Loucy (cell line): Measurements from ENCODE around the gene TDRD5.

Experiments used
- H2AFZ ChIP-seq: fragments of 200-600 bp; sonication (generic); 2 replicates; pipeline ENCODE4 v1.6.0; 2016; ENCODE audit warnings: antibody characterized with exemption, mild to moderate bottlenecking, low read length, moderate library complexity
- H3F3A ChIP-seq: fragments of 200-600 bp; 2 replicates; pipeline ENCODE4 v1.6.0; 2016; ENCODE audit warnings: antibody characterized with exemption, low read depth, mild to moderate bottlenecking
- H3K27me3 ChIP-seq: fragments of 200-600 bp; sonication (generic); 2 replicates; pipeline ENCODE4 v1.6.1; 2014; ENCODE audit warnings: low read length, mild to moderate bottlenecking; ENCODE audit not compliant: insufficient read depth, poor library complexity, severe bottlenecking
- H3K36me3 ChIP-seq: fragments of 200-600 bp; sonication (generic); 2 replicates; pipeline ENCODE4 v1.6.1; 2016; ENCODE audit warnings: low read length; ENCODE audit not compliant: insufficient read depth
- H3K4me1 ChIP-seq: fragments of 200-600 bp; sonication (generic); 2 replicates; pipeline ENCODE4 v1.5.1; 2014; ENCODE audit warnings: low read length, mild to moderate bottlenecking; ENCODE audit not compliant: insufficient read depth, poor library complexity, severe bottlenecking
- H3K4me2 ChIP-seq: fragments of 200-600 bp; sonication (generic); 2 replicates; pipeline ENCODE4 v1.6.0; 2014; ENCODE audit warnings: antibody characterized with exemption, low read length, low read depth, mild to moderate bottlenecking; ENCODE audit not compliant: poor library complexity, severe bottlenecking
- H3K4me3 ChIP-seq: fragments of 200-600 bp; sonication (generic); 2 replicates; pipeline ENCODE4 v1.5.1; 2014; ENCODE audit warnings: low read length, mild to moderate bottlenecking, mixed read lengths; ENCODE audit not compliant: poor library complexity, severe bottlenecking
- H3K79me2 ChIP-seq: fragments of 200-600 bp; sonication (generic); 2 replicates; pipeline ENCODE4 v1.6.1; 2014; ENCODE audit warnings: low read length; ENCODE audit not compliant: insufficient read depth
- H3K9ac ChIP-seq: fragments of 200-600 bp; sonication (generic); 2 replicates; pipeline ENCODE4 v1.6.0; 2014; ENCODE audit warnings: mild to moderate bottlenecking, low read depth, low read length, moderate library complexity; ENCODE audit not compliant: poor library complexity, severe bottlenecking
- H3K9me2 ChIP-seq: fragments of 200-600 bp; sonication (generic); replicated peaks from 2 replicates; pipeline ENCODE4 v1.6.1; 2016; ENCODE audit warnings: low read depth, low read length, mixed read lengths
- H3K9me3 ChIP-seq: fragments of 200-600 bp; sonication (generic); 2 replicates; pipeline ENCODE4 v1.6.1; 2014; ENCODE audit warnings: mild to moderate bottlenecking, antibody characterized with exemption, low read length, low read depth; ENCODE audit not compliant: insufficient read depth
- H4K20me1 ChIP-seq: fragments of 200-600 bp; sonication (generic); 2 replicates; pipeline ENCODE4 v1.6.0; 2014; ENCODE audit warnings: antibody characterized with exemption, low read length, mild to moderate bottlenecking; ENCODE audit not compliant: insufficient read depth, poor library complexity, severe bottlenecking
- EZH2phosphoT487 ChIP-seq: fragments of 200-600 bp; IDR thresholded peaks from 2 replicates; pipeline ENCODE4 v1.6.1; 2018; ENCODE audit warnings: antibody characterized with exemption, mild to moderate bottlenecking, moderate library complexity, borderline replicate concordance
- TF ChIP-seq, protein P1 (sequence below): fragments of 200-600 bp; sonication (generic); conservative IDR thresholded peaks from 2 replicates; pipeline ENCODE4 v1.5.1; 2014; ENCODE audit warnings: mild to moderate bottlenecking, antibody characterized with exemption, low read length

TDRD5 gene

DNA sequence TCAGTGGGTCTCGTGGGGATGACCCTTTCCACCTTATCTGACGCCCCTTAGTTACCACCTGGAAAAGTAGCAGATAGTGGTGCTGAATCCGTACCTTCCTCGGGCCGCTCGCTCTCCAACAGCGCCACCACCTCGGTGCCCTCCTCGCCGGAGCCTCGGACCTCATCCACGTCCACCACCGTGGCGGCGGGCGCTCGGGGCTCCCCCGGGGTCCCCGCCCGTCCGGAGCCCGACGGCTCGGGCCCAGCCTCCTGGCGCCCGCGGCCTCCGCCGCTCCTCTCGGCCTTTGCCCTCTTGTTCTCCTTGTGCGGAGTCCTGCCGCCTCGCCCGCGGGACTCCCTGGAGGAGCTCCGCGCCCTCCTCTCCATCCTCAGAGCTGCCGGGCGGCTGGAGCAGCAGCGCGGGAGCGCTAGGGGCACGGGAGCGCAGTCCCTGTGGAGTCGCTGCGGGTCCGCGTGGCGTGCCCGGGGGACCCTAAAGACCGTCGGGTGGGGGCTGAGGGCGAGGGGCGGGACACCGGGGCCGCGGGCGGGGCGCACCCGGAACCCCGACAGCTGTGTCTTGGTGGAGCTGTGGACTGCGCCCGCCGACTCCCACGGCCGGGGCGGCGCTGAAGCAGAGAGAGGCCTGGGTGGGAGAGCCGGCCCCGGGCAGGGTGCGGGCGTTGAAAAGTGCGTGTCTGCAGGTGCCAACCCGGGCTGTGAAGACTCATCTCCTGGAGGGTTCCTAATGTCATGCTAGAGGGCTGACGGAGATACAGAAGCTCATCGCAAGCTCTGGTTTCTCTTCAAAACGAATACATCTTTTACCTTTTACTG lies 15.9 kb upstream of the TDRD5 start, which contains the start of gene NPHS2:
Gene NPHS2, minus strand, starts transcription at position 452 of the 818 bp plus-strand sequence. Its CDS starts 84 bp downstream, at position 368.
- H2AFZ ChIP-seq, result no peak within 1 kb of the TSS
- H3K36me3 ChIP-seq, result no peaks in the 10 kb centered on the region
- no peaks in the 10 kb centered on the region for H3K9me3 ChIP-seq
- H3K9ac ChIP-seq, result no peak within 1 kb of the TSS
- H3F3A ChIP-seq, result no peaks in the 10 kb centered on the region
- no peaks in the 10 kb centered on the region for H3K4me1 ChIP-seq
- no peaks in the 10 kb centered on the region for H3K27me3 ChIP-seq
- no peak within 1 kb of the TSS for H3K4me3 ChIP-seq
- H4K20me1 ChIP-seq, result no peaks in the 10 kb centered on the region
- H3K79me2 ChIP-seq, result no peaks in the 10 kb centered on the region
- TF ChIP-seq, protein P1, sequence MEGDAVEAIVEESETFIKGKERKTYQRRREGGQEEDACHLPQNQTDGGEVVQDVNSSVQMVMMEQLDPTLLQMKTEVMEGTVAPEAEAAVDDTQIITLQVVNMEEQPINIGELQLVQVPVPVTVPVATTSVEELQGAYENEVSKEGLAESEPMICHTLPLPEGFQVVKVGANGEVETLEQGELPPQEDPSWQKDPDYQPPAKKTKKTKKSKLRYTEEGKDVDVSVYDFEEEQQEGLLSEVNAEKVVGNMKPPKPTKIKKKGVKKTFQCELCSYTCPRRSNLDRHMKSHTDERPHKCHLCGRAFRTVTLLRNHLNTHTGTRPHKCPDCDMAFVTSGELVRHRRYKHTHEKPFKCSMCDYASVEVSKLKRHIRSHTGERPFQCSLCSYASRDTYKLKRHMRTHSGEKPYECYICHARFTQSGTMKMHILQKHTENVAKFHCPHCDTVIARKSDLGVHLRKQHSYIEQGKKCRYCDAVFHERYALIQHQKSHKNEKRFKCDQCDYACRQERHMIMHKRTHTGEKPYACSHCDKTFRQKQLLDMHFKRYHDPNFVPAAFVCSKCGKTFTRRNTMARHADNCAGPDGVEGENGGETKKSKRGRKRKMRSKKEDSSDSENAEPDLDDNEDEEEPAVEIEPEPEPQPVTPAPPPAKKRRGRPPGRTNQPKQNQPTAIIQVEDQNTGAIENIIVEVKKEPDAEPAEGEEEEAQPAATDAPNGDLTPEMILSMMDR, result no peak
- TF ChIP-seq EZH2phosphoT487, result no peak
- H3K9me2 ChIP-seq, result no peaks in the 10 kb centered on the region; the same call in 1 of the 2 replicates
- no peak within 1 kb of the TSS for H3K4me2 ChIP-seq

DNA sequence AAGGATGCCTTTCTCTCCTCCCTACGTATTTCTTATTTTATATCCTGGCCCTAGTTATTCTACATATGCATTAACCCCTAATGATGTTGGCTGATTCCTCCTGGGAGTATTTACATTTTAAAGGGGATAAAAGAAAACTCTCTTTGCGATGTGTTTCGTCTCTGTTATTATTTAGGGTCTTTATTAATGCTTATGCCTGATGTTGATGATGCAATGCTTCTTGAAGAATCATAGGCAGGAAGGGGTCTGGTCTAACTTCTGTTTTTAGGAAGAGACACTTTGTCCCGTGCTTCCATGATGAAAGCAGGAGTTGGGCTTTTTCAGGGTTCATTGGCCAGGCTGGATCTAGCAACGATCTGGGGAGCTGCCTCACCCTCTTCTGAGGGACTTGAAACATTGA lies 15.1 kb upstream of the TDRD5 start:
- H3K9me2 ChIP-seq, result no peaks in the 10 kb centered on the region; the same call in 1 of the 2 replicates
- no peaks in the 10 kb centered on the region for H3K79me2 ChIP-seq
- H3K9ac ChIP-seq, result no peak overlapping the region
- no peaks in the 10 kb centered on the region for H3K4me1 ChIP-seq
- H3K4me2 ChIP-seq, result no peak overlapping the region
- H4K20me1 ChIP-seq, result no peaks in the 10 kb centered on the region
- H2AFZ ChIP-seq, result no peak overlapping the region
- H3F3A ChIP-seq, result no peaks in the 10 kb centered on the region
- no peak overlapping the region for H3K4me3 ChIP-seq
- no peak for TF ChIP-seq EZH2phosphoT487
- TF ChIP-seq, protein P1, result no peak
- H3K9me3 ChIP-seq, result no peaks in the 10 kb centered on the region
- no peaks in the 10 kb centered on the region for H3K36me3 ChIP-seq
- no peaks in the 10 kb centered on the region for H3K27me3 ChIP-seq

DNA sequence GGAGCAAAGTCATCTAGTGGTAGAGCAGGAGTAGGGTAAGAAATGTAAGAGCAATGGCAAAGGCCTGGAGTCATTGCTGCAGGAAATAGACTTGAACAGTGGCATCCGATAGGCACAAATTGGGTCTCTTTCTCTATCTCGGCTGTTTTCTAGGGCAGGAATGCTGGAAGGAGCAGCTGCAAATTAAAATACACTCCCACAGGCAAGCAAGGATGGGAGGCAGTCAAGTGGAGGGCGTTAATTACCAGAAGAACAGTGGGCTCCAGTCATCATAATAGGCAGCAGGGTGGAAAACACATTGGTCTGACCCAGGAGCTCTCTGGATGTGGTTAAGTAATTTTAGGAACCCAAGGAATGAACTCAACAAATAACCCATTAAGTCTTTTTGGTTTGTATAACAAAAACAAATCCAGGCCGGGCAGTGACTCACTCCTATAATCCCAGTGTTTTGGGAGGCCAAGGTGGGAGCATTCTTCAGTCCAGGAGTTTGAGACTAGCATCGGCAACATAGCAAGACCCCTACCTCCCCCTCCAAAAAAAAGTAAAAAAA lies 7.8 kb upstream of the TDRD5 start:
- H3K9ac ChIP-seq, result no peak overlapping the region
- no peaks in the 10 kb centered on the region for H3K36me3 ChIP-seq
- no peaks in the 10 kb centered on the region for H3K9me2 ChIP-seq
- no peaks in the 10 kb centered on the region for H3K9me3 ChIP-seq
- TF ChIP-seq, protein P1, result no peak
- TF ChIP-seq EZH2phosphoT487, result no peak
- no peaks in the 10 kb centered on the region for H3K4me1 ChIP-seq
- no peaks in the 10 kb centered on the region for H3F3A ChIP-seq
- H3K79me2 ChIP-seq, result no peaks in the 10 kb centered on the region
- no peak overlapping the region for H3K4me2 ChIP-seq
- no peaks in the 10 kb centered on the region for H3K27me3 ChIP-seq
- H3K4me3 ChIP-seq, result no peak overlapping the region
- H4K20me1 ChIP-seq, result no peaks in the 10 kb centered on the region
- H2AFZ ChIP-seq, result no peak overlapping the region
